Natural killer cell (primary cell): ENCODE results near the gene PRIMPOL. TPM values are rescaled to one million over a fixed set of nuclear protein-coding genes. Genes with fewer than 3 reads are reported as not detected.
"Not testable (repeated sequence)": the region's sequence is repeated elsewhere in the genome, so short reads cannot be mapped to it uniquely, and the experiment has no call there.

ENCODE experiments used
- ATAC-seq, 3 donors: fragments of 150-1000 bp in 2 of 3; fragments of 200-7000 bp in 1 of 3; cut with Tn5 transposase; 1 replicate in 1 of 3; 2 replicates in 2 of 3; pipeline ENCODE4 v1.10.0; 2021; ENCODE audit warnings: mild to moderate bottlenecking in 2 of 3, moderate library complexity in 2 of 3
- DNase-seq, 2 donors: peaks; one replicate each; pipeline versions ENCODE4 v3.0.0 to v3.0.0-alpha.2; 2013 to 2021; ENCODE audit warnings: mixed read lengths in 1 of 2
- H3K27ac ChIP-seq: one replicate; pipeline ENCODE4 v1.5.1; 2013; ENCODE audit warnings: mild to moderate bottlenecking, low read length
- H3K27me3 ChIP-seq: one replicate; pipeline ENCODE4 v1.6.1; 2013; ENCODE audit warnings: low read length; ENCODE audit not compliant: control insufficient read depth, insufficient read depth
- H3K36me3 ChIP-seq: one replicate; pipeline ENCODE4 v1.6.1; 2013; ENCODE audit warnings: low read length; ENCODE audit not compliant: control insufficient read depth, insufficient read depth
- H3K4me1 ChIP-seq: one replicate; pipeline ENCODE4 v1.6.1; 2013; ENCODE audit warnings: low read length; ENCODE audit not compliant: control insufficient read depth, insufficient read depth
- H3K4me3 ChIP-seq: one replicate; pipeline ENCODE4 v1.5.1; 2013; ENCODE audit warnings: low read length
- H3K9me3 ChIP-seq: one replicate; pipeline ENCODE4 v1.6.1; 2013; ENCODE audit warnings: low read length; ENCODE audit not compliant: control insufficient read depth, insufficient read depth
- H3K27ac Mint-ChIP-seq, 2 donors: one replicate each; pipeline ENCODE4 v1.8.0; 2022; ENCODE audit warnings: mild to moderate bottlenecking in 2 of 2, mixed read lengths in 2 of 2, moderate library complexity in 1 of 2
- H3K27me3 Mint-ChIP-seq, 2 donors: one replicate each; pipeline ENCODE4 v1.8.0; 2022; ENCODE audit warnings: low read depth in 2 of 2, mixed read lengths in 2 of 2
- H3K36me3 Mint-ChIP-seq: one replicate; pipeline ENCODE4 v1.8.0; 2022; ENCODE audit warnings: mixed read lengths
- H3K4me1 Mint-ChIP-seq, 2 donors: one replicate each; pipeline ENCODE4 v1.8.0; 2022; ENCODE audit warnings: mixed read lengths in 2 of 2
- H3K4me3 Mint-ChIP-seq: one replicate; pipeline ENCODE4 v1.8.0; 2022; ENCODE audit warnings: mild to moderate bottlenecking, moderate library complexity, mixed read lengths
- H3K9me3 Mint-ChIP-seq, 2 donors: one replicate each; pipeline ENCODE4 v1.8.0; 2022; ENCODE audit warnings: mixed read lengths in 2 of 2
- WGBS: methylation state at CpG from one replicate; pipeline ENCODE4 v1.1.7; 2013; ENCODE audit warnings: missing lambda C conversion rate; ENCODE audit not compliant: insufficient coverage; 5-methylcytosine and 5-hydroxymethylcytosine counted together
- intact Hi-C: fragments of 100-400 bp; cut with micrococcal nuclease; formaldehyde crosslinking; loops from one replicate; pipeline ENCODE4 v1.14.2; 2022
- total RNA-seq, 4 donors: library from RNA; stranded (reverse); fragments of 120-200 nt in 1 of 4; gene quantifications; one replicate each; pipeline versions ENCODE4 v1.2.3 to v1.2.4, GENCODE V29; 2013 to 2022
- TF ChIP-seq, protein P1 (sequence below): fragments of 200-600 bp; IDR thresholded peaks from one replicate; pipeline ENCODE4 v1.8.0; 2022; ENCODE audit warnings: antibody characterized with exemption

Gene PRIMPOL
- total RNA-seq, 3 donors from 2014 or later (not counting 1 experiment from before 2014, with no cell fraction given), result 13.2 to 17.9 (median 16.9) TPM

DNA sequence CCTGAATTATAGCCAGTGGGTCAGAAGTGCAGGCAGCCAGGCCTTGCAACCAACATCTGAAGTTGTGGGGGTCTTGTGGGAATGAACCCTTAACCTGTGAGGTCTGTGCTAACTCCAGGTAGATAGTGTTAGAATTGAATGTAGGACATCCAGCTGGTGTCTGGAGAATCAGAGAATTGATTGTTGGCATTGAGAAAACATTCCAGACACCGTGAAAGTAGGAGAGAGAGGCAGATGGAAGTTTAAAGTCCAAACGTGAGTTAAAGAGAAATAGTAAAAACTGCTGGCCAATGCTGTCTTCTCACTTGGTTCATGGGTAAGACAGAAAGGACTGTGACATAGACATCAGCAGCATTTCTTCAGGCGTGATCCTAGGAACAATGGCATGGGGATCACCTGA lies 28.0 kb upstream of the PRIMPOL start:
- Mint-ChIP-seq H3K9me3 (no peaks in the 10 kb centered on the region), H3K27ac (no peak overlapping the region), H3K27me3 (no peaks in the 10 kb centered on the region), H3K36me3 (peaks cover 6% of the 10 kb centered on the region), H3K4me3 (no peak overlapping the region), H3K4me1 (peaks cover 24 to 32% of the 10 kb centered on the region in 2 donors)
- no peak overlapping the region for H3K4me3 ChIP-seq
- peaks cover 1% of the 10 kb centered on the region for H3K36me3 ChIP-seq
- no peak for ATAC-seq
- peaks cover 21% of the 10 kb centered on the region for H3K4me1 ChIP-seq
- H3K27me3 ChIP-seq, result no peaks in the 10 kb centered on the region
- no peak for DNase-seq
- intact Hi-C loops, result no loop called here
- WGBS, result 91% methylated on average over 3 of the region's 3 CpGs
- H3K27ac ChIP-seq, result no peak overlapping the region
- TF ChIP-seq, protein P1, sequence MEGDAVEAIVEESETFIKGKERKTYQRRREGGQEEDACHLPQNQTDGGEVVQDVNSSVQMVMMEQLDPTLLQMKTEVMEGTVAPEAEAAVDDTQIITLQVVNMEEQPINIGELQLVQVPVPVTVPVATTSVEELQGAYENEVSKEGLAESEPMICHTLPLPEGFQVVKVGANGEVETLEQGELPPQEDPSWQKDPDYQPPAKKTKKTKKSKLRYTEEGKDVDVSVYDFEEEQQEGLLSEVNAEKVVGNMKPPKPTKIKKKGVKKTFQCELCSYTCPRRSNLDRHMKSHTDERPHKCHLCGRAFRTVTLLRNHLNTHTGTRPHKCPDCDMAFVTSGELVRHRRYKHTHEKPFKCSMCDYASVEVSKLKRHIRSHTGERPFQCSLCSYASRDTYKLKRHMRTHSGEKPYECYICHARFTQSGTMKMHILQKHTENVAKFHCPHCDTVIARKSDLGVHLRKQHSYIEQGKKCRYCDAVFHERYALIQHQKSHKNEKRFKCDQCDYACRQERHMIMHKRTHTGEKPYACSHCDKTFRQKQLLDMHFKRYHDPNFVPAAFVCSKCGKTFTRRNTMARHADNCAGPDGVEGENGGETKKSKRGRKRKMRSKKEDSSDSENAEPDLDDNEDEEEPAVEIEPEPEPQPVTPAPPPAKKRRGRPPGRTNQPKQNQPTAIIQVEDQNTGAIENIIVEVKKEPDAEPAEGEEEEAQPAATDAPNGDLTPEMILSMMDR, result no peak
- H3K9me3 ChIP-seq, result no peaks in the 10 kb centered on the region

DNA sequence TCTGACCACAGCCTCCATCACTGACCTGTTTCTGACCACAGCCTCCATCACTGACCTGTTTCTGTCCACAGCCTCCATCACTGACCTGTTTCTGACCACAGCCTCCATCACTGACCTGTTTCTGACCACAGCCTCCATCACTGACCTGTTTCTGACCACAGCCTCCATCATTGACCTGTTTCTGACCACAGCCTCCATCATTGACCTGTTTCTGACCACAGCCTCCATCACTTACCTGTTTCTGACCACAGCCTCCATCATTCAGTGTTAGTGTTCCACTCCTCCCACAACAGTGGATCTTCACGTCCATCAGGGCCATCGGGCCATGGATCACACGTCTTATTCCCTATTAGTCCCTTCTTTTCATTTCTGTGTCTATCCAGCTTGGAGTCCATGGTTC lies 25.0 kb upstream of the PRIMPOL start:
- peaks cover 21% of the 10 kb centered on the region for H3K4me1 ChIP-seq
- Mint-ChIP-seq H3K36me3 (peaks cover 19% of the 10 kb centered on the region), H3K4me1 (peaks cover 34 to 41% of the 10 kb centered on the region in 2 donors), H3K27ac (peak overlapping the region; percentile 68 to 85)
- H3K27ac ChIP-seq, DNase-seq, intact Hi-C loops, H3K27me3 ChIP-seq, H3K9me3 Mint-ChIP-seq, H3K4me3 ChIP-seq, H3K9me3 ChIP-seq, H3K27me3 Mint-ChIP-seq, ATAC-seq, H3K4me3 Mint-ChIP-seq: not testable (repeated sequence)
- WGBS, result 67% methylated on average over 3 of the region's 3 CpGs
- H3K36me3 ChIP-seq, result peaks cover 30% of the 10 kb centered on the region

DNA sequence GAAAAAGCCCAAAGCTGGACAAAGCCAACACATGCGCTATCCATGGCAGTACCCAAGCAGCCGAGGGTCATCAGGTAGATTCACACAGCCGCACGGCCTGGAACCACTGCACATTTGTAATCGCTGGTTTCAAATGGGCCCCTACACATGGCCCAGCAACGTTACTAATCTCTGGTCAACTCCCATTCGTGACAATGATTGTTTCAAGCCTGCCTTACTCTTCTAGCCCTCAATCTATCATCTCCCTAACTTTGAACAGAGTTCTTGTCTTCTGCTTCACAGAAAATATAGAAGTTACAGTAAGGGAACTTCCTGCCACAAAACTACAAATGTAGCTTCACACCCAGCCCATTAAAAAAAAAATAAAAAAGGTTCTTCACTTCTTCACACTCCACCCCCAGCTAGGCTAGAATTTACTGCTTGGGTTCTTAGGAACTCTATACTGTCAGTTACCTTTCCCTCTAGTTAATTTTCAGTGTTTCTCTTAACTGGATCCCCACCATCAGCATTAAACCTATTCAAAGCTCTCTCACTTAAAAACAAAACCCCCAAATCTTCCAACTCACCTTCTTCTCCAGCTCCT lies 24.5 kb upstream of the PRIMPOL start:
- Mint-ChIP-seq H3K27ac (peak overlapping the region; percentile 68 to 85), H3K4me1 (peaks cover 34 to 41% of the 10 kb centered on the region in 2 donors), H3K36me3 (peaks cover 24% of the 10 kb centered on the region), H3K4me3 (no peak overlapping the region), H3K27me3 (no peaks in the 10 kb centered on the region), H3K9me3 (no peaks in the 10 kb centered on the region)
- Histone ChIP-seq H3K27ac (peak overlapping the region; percentile 2), H3K4me1 (peaks cover 21% of the 10 kb centered on the region), H3K9me3 (no peaks in the 10 kb centered on the region), H3K27me3 (no peaks in the 10 kb centered on the region), H3K36me3 (peaks cover 36% of the 10 kb centered on the region), H3K4me3 (no peak overlapping the region)
- peak in 2 of 3 donors; percentile 78 to 83 for ATAC-seq
- TF ChIP-seq, protein P1, result no peak
- WGBS, result 72% methylated on average over 7 of the region's 7 CpGs
- DNase-seq, result no peak
- intact Hi-C loops, result no loop called here

DNA sequence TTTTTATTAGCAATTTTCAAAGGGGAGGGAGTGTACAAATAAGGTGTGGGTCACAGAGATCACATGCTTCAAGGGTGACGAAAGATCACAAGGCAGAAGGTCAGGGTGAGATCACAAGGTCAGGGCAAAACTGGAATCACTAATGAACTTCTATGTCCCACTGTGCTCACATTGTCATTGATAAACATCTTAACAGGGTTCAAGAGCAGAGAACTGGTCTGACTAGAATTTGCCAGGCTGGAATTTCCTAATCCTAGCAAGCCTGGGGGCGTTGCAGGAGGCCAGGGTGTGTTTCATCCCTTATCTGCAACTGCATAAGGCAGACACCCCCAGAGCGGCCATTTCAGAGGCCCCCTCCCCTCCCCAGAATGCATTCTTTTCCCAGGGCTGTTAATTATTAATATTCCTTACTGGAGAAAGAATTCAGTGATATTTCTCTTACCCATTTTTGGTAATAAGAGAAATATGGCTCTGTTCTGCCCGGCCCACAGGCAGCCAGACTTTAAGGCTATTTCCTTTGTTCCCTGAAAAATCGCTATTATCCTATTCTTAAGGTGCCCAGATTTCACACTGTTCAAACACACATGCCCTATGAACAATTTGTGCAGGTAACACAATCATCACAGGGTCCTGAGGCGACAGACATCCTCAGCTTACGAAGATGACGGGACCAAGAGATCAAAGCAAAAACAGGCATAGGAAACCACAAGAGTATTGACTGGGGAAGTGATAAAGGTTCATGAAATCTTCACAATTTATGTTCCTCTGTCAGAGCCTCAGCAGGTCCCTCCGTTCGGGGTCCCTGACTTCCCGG lies 23.5 kb upstream of the PRIMPOL start:
- H3K4me3 ChIP-seq, H3K9me3 ChIP-seq, intact Hi-C loops, H3K4me3 Mint-ChIP-seq, H3K9me3 Mint-ChIP-seq, H3K27me3 ChIP-seq, H3K27me3 Mint-ChIP-seq, H3K27ac ChIP-seq: not testable (repeated sequence)
- Histone ChIP-seq H3K4me1 (peaks cover 21% of the 10 kb centered on the region), H3K36me3 (peaks cover 43% of the 10 kb centered on the region)
- Mint-ChIP-seq H3K4me1 (peaks cover 34 to 41% of the 10 kb centered on the region in 2 donors), H3K36me3 (peaks cover 29% of the 10 kb centered on the region), H3K27ac (peak overlapping the region; percentile 68 to 85)
- DNase-seq (peak in 1 of 2 donors; percentile 29), ATAC-seq (peak in 1 of 3 donors; percentile 30)
- WGBS, result 67% methylated on average over 11 of the region's 11 CpGs
